K562 (cell line): Measurements from ENCODE around the gene PRKAR2B. TPM values are rescaled to one million over a fixed set of nuclear protein-coding genes. Genes with fewer than 3 reads are reported as not detected.

Experiments used
- ATAC-seq: fragments of 200-7000 bp; cut with Tn5 transposase; 3 replicates; pipeline ENCODE4 v1.9.1; 2020; ENCODE audit warnings: moderate library complexity
- BruUV-seq: library from RNA; stranded (reverse); fragments of 400-500 nt; replicated peaks from 2 replicates; lab custom pipeline; 2021; lab: Mats Ljungman, UMichigan
- CTCF ChIA-PET: fragments of 300-600 bp; formaldehyde crosslinking; extraction: SDS; loops from one replicate; lab custom pipeline; 2021; ENCODE audit warnings: low intra/inter-chr PET ratio; lab: Yijun Ruan, JAX
- POLR2A ChIA-PET: fragments of 300-600, 350-650 bp; sonication (Branson Sonifier 250); formaldehyde crosslinking; extraction: SDS; loops from one replicate; lab custom pipeline; 2021; ENCODE audit warnings: antibody characterized with exemption, inconsistent platforms; lab: Yijun Ruan, JAX
- DNase-seq, 4 experiments: peaks; one replicate each; pipeline versions ENCODE4 v3.0.0 to v3.0.0-alpha.2; 2011 to 2018; ENCODE audit warnings: low spot score in 3 of 4, mixed read lengths in 3 of 4; ENCODE audit errors: extremely low read depth in 1 of 4
- FAIRE-seq: peaks from 2 replicates; lab custom pipeline; 2011; peaks lifted over from hg19 to GRCh38; lab: Jason Lieb, UNC
- H2AFZ ChIP-seq: 2 replicates; pipeline ENCODE4 v1.6.0; 2011; ENCODE audit warnings: low read depth, low read length, control low read depth, inconsistent platforms
- H3K27ac ChIP-seq: fragments of 200-600 bp; 3 replicates; pipeline ENCODE4 v1.8.0; 2011; ENCODE audit warnings: low read depth, mild to moderate bottlenecking, control low read depth, inconsistent platforms, low read length, moderate library complexity, mixed read lengths; ENCODE audit errors: extremely low read depth
- H3K27me3 ChIP-seq, 2 experiments: fragments of 300-600 bp in 1 of 2; 2 replicates in 1 of 2; 3 replicates in 1 of 2; pipeline versions ENCODE4 v1.6.0 to v1.8.0; 2011; ENCODE audit warnings: inconsistent platforms in 2 of 2, low read length in 2 of 2, mild to moderate bottlenecking in 1 of 2, mixed read lengths in 1 of 2, moderate library complexity in 1 of 2; ENCODE audit not compliant: control insufficient read depth in 2 of 2, insufficient read depth in 2 of 2
- H3K36me3 ChIP-seq: fragments of 300-600 bp; 3 replicates; pipeline ENCODE4 v1.8.0; 2011; ENCODE audit warnings: mild to moderate bottlenecking, low read length, inconsistent platforms; ENCODE audit not compliant: control insufficient read depth, insufficient read depth
- H3K4me1 ChIP-seq, 2 experiments: fragments of 200-600 bp in 1 of 2; replicated peaks in 1 of 2; 2 replicates in 1 of 2; 3 replicates in 1 of 2; pipeline versions ENCODE4 v1.5.1 to v1.8.0; 2011; ENCODE audit warnings: inconsistent platforms in 2 of 2, low read length in 2 of 2, mild to moderate bottlenecking in 1 of 2, mixed read lengths in 1 of 2, moderate library complexity in 1 of 2; ENCODE audit not compliant: control insufficient read depth in 2 of 2, insufficient read depth in 2 of 2
- H3K4me2 ChIP-seq: 2 replicates; pipeline ENCODE4 v1.6.1; 2011; ENCODE audit warnings: low read length, control low read depth, inconsistent platforms, mixed read lengths; ENCODE audit not compliant: insufficient read depth
- H3K4me3 ChIP-seq: fragments of 200-600 bp; sonication (generic), shearing (Covaris generic); 2 replicates; pipeline ENCODE4 v1.5.1; 2016; ENCODE audit warnings: control low read depth, inconsistent platforms
- H3K79me2 ChIP-seq: fragments of 200-600 bp; 3 replicates; pipeline ENCODE4 v1.8.0; 2011; ENCODE audit warnings: low read length, inconsistent platforms; ENCODE audit not compliant: control insufficient read depth, insufficient read depth
- H3K9ac ChIP-seq, 2 experiments: 2 replicates each; pipeline versions ENCODE4 v1.6.0 to v1.6.1; 2011; ENCODE audit warnings: low read depth in 2 of 2, low read length in 2 of 2, control low read depth in 1 of 2, inconsistent platforms in 1 of 2, mild to moderate bottlenecking in 1 of 2, mixed read lengths in 1 of 2; ENCODE audit not compliant: insufficient read depth in 1 of 2
- H3K9me1 ChIP-seq: one replicate; pipeline ENCODE4 v1.6.0; 2011; ENCODE audit warnings: inconsistent platforms, mild to moderate bottlenecking, low read length, moderate library complexity; ENCODE audit not compliant: control insufficient read depth, insufficient read depth
- H3K9me3 ChIP-seq: replicated peaks from 2 replicates; pipeline ENCODE4 v1.5.1; 2011; ENCODE audit warnings: low read depth, low read length, inconsistent platforms; ENCODE audit not compliant: control insufficient read depth, insufficient read depth
- H4K20me1 ChIP-seq: replicated peaks from 2 replicates; pipeline ENCODE4 v1.6.1; 2011; ENCODE audit warnings: low read length, inconsistent platforms, mixed read lengths; ENCODE audit not compliant: control insufficient read depth, insufficient read depth
- ATF3 ChIP-seq, 2 experiments: fragments of 450-650 bp in 1 of 2; sonication (generic) in 1 of 2; formaldehyde crosslinking in 1 of 2; IDR thresholded peaks in 1 of 2; conservative IDR thresholded peaks in 1 of 2; 2 replicates each; pipeline versions ENCODE4 v1.6.1 to v1.8.1; 2016 to 2023; ENCODE audit warnings: mild to moderate bottlenecking in 2 of 2, moderate library complexity in 2 of 2, inconsistent platforms in 1 of 2, missing genetic modification reagents in 1 of 2
- CBX8 ChIP-seq: fragments of 200-600 bp; sonication (generic); IDR thresholded peaks from 2 replicates; pipeline ENCODE4 v1.6.1; 2012; ENCODE audit warnings: borderline replicate concordance, mixed run types, low read depth, mild to moderate bottlenecking, moderate library complexity, mixed read lengths, low read length, control low read depth, inconsistent platforms; ENCODE audit not compliant: poor library complexity, severe bottlenecking; ENCODE audit errors: extremely low read depth
- CEBPG ChIP-seq, 3 experiments: fragments of 200-800 bp in 1 of 3; sonication (Bioruptor generic) in 1 of 3; sonication (generic) in 1 of 3; formaldehyde crosslinking in 1 of 3; IDR thresholded peaks in 2 of 3; conservative IDR thresholded peaks in 1 of 3; 2 replicates each; pipeline versions ENCODE4 v1.6.1 to v1.8.0; 2016 to 2022; ENCODE audit warnings: missing compliant biosample characterization in 2 of 3, missing genetic modification characterization in 2 of 3, mild to moderate bottlenecking in 1 of 3, missing genetic modification reagents in 1 of 3
- NEUROD1 ChIP-seq: fragments of 150-350 bp; IDR thresholded peaks from 2 replicates; pipeline ENCODE4 v1.6.1; 2014; ENCODE audit warnings: borderline replicate concordance, low read length, low read depth; ENCODE audit not compliant: partially characterized antibody
- SMARCA5 ChIP-seq: fragments of 450-650 bp; IDR thresholded peaks from 2 replicates; pipeline ENCODE4 v1.6.1; 2016
- TCF3 ChIP-seq: sonication (generic); formaldehyde crosslinking; IDR thresholded peaks from 2 replicates; pipeline ENCODE4 v1.4.0; 2020; ENCODE audit warnings: mild to moderate bottlenecking, missing genetic modification reagents
- WGBS: fragments of 100-300 bp; shearing (Covaris generic); methylation state at CpG from one replicate; pipeline ENCODE4 v1.1.6; 2016; ENCODE audit warnings: low coverage, mixed read lengths; ENCODE audit not compliant: insufficient coverage; ENCODE audit errors: missing lambda C conversion rate; 5-methylcytosine and 5-hydroxymethylcytosine counted together
- in situ Hi-C: fragments of 300-500 bp; cut with MboI; formaldehyde crosslinking; loops from 4 replicates; pipeline ENCODE4 v1.15.0; 2018; ENCODE audit warnings: inconsistent platforms, mixed read lengths
- intact Hi-C: fragments of 100-400 bp; cut with micrococcal nuclease; formaldehyde crosslinking; loops from 2 replicates; pipeline ENCODE4 v1.14.2; 2022
- polyA plus RNA-seq, 8 experiments: library from polyadenylated mRNA; depleted of rRNA in 4 of 8; stranded (reverse) in 5 of 8; unstranded in 3 of 8; fragments of >200 nt; fragmentation: Nextera tagmentation in 2 of 8; fragmentation: Illumina TruSeq in 1 of 8; extraction: Ambion mirVana in 2 of 8; extraction: Trizol in 1 of 8; gene quantifications; 2 replicates each; pipeline versions ENCODE4 v1.2.1 to v1.2.3, GENCODE V29; 2011 to 2014; ENCODE audit warnings: inconsistent platforms in 1 of 8, missing spikeins in 1 of 8
- total RNA-seq, 7 experiments: library from RNA; depleted of rRNA in 6 of 7; stranded (reverse); fragments of >200 nt in 6 of 7; fragmentation: Illumina TruSeq in 2 of 7; extraction: Trizol in 2 of 7; gene quantifications; 2 replicates each; pipeline versions ENCODE4 v1.2.1 to v1.2.3, GENCODE V29; 2011 to 2021; ENCODE audit warnings: low replicate concordance in 1 of 7

The PRKAR2B gene
- total and polyA plus RNA-seq, 9 of the 15 experiments (the other 6 are each of a cell fraction or from before 2014, with no cell fraction given), result 59.0 to 173 (median 129) TPM

DNA sequence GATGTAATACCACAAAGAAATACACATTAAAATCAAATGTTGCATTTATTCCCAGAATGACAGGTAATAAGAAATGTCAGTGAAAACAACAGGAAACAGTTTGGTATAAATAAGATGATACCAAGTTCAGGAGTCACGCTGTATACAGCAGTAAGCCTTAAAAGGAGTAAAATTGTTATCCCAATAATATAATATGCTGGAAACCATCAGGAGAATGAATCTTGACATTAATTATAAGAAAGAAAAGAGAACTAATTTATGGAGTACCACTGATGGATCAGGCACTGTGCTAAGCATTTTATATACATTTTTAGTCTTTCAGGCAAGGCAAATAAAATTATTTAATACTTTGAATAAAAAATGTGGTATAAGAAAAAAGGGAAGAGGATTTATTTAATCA, 27.6 kb downstream of the PRKAR2B start:
- Histone ChIP-seq H2AFZ (no peak overlapping the region), H3K9me3 (peaks cover 3% of the 10 kb centered on the region; the same call in 1 of the 2 replicates), H4K20me1 (0 out of 2 replicates have a peak, but pooled peaks cover under 1% of the 10 kb centered on the region), H3K27me3 (no peaks in the 10 kb centered on the region), H3K79me2 (peaks cover 81% of the 10 kb centered on the region), H3K27ac (no peak overlapping the region), H3K4me3 (no peak overlapping the region), H3K4me1 (peaks cover 8 to 27% of the 10 kb centered on the region in 2 experiments), H3K9me1 (no peaks in the 10 kb centered on the region), H3K9ac (no peak overlapping the region), H3K4me2 (no peak overlapping the region), H3K36me3 (peaks cover 31% of the 10 kb centered on the region)
- 98% methylated on average over 1 of the region's 1 CpG for WGBS
- in situ Hi-C loops, result no loop called here
- intact Hi-C loops, result no loop called here
- FAIRE-seq, result no peak
- TF ChIP-seq CBX8 (no peak), SMARCA5 (no peak), TCF3 (CRISPR knock-in tag) (no peak), ATF3 (IDR thresholded peaks at IDR 0.05) (peak; percentile 67), ATF3 (CRISPR knock-in tag; conservative IDR thresholded peaks at IDR 0.05) (no peak), NEUROD1 (no peak), CEBPG (CRISPR knock-in tag; IDR thresholded peaks at IDR 0.05) (no peak), CEBPG (tag; conservative IDR thresholded peaks at IDR 0.05 in 1 of 2, IDR thresholded peaks at IDR 0.05 in 1 of 2) (0 out of 4 replicates have a peak, but pooled peaks have one; percentile 28 to 29)
- ChIA-PET POLR2A (no interaction called here), CTCF (no interaction called here)
- no peak for DNase-seq
- no peak for ATAC-seq
- BruUV-seq, result no TSS peak
